HepG2 (cell line): Measurements from ENCODE around the gene SVOP. TPM values are rescaled to one million over a fixed set of nuclear protein-coding genes. Genes with fewer than 3 reads are reported as not detected.
A peak's percentile ranks its signal among the peaks of the same experiment; 100 is the strongest.

ENCODE experiments used
- ATAC-seq: fragments of 200-7000 bp; cut with Tn5 transposase; 3 replicates; pipeline ENCODE4 v1.9.1; 2020; ENCODE audit warnings: mild to moderate bottlenecking, moderate library complexity
- BruUV-seq: library from RNA; stranded (reverse); fragments of 400-500 nt; replicated peaks from 2 replicates; lab custom pipeline; 2021; lab: Mats Ljungman, UMichigan
- CTCF ChIA-PET: fragments of 300-600 bp; formaldehyde crosslinking; extraction: SDS; loops from one replicate; lab custom pipeline; 2021; ENCODE audit warnings: low total read pairs, inconsistent platforms, low intra/inter-chr PET ratio; lab: Yijun Ruan, JAX
- POLR2A ChIA-PET: fragments of 350-600 bp; sonication (Branson Sonifier 250); formaldehyde crosslinking; loops from one replicate; lab custom pipeline; 2020; ENCODE audit warnings: antibody characterized with exemption, inconsistent platforms; lab: Yijun Ruan, JAX
- DNase-seq: peaks from one replicate; pipeline ENCODE4 v3.0.0-alpha.2; 2015; ENCODE audit warnings: low spot score
- FAIRE-seq: peaks from 3 replicates; lab custom pipeline; 2011; peaks lifted over from hg19 to GRCh38; lab: Jason Lieb, UNC
- H2AFZ ChIP-seq: one replicate; pipeline ENCODE4 v1.6.1; 2011; ENCODE audit warnings: low read length, inconsistent platforms
- H3K27ac ChIP-seq: fragments of 300-600 bp; 3 replicates; pipeline ENCODE4 v1.8.0; 2011; ENCODE audit warnings: mixed run types, mild to moderate bottlenecking, mixed read lengths, low read length, inconsistent platforms; ENCODE audit not compliant: insufficient read depth; ENCODE audit errors: extremely low read length
- H3K27me3 ChIP-seq, 2 experiments: fragments of 200-600 bp in 1 of 2; 2 replicates in 1 of 2; 3 replicates in 1 of 2; pipeline versions ENCODE4 v1.6.0 to v1.8.0; 2011; ENCODE audit warnings: low read length in 2 of 2, mild to moderate bottlenecking in 2 of 2, moderate library complexity in 2 of 2, inconsistent platforms in 1 of 2; ENCODE audit not compliant: insufficient read depth in 2 of 2, control insufficient read depth in 1 of 2
- H3K36me3 ChIP-seq, 2 experiments: fragments of 200-600 bp in 1 of 2; replicated peaks in 1 of 2; 2 replicates in 1 of 2; 3 replicates in 1 of 2; pipeline versions ENCODE4 v1.5.1 to v1.8.0; 2011; ENCODE audit warnings: low read length in 2 of 2, inconsistent platforms in 1 of 2; ENCODE audit not compliant: insufficient read depth in 2 of 2, control insufficient read depth in 1 of 2
- H3K4me1 ChIP-seq: 2 replicates; pipeline ENCODE4 v1.5.1; 2012; ENCODE audit warnings: low read length, inconsistent platforms; ENCODE audit not compliant: insufficient read depth
- H3K4me2 ChIP-seq: 2 replicates; pipeline ENCODE4 v1.6.0; 2011; ENCODE audit warnings: low read depth, low read length, inconsistent platforms
- H3K4me3 ChIP-seq, 3 experiments: fragments of 200-600 bp in 1 of 3; sonication (generic), shearing (Covaris generic) in 1 of 3; replicated peaks in 1 of 3; 2 replicates each; pipeline ENCODE4 v1.5.1; 2011 to 2016; ENCODE audit warnings: low read length in 3 of 3, inconsistent platforms in 2 of 3, low read depth in 2 of 3, mild to moderate bottlenecking in 2 of 3, control low read depth in 1 of 3, mixed read lengths in 1 of 3; ENCODE audit not compliant: insufficient read depth in 1 of 3
- H3K79me2 ChIP-seq: one replicate; pipeline ENCODE4 v1.6.1; 2011; ENCODE audit warnings: low read length, inconsistent platforms; ENCODE audit not compliant: insufficient read depth
- H3K9ac ChIP-seq: 2 replicates; pipeline ENCODE4 v1.6.0; 2011; ENCODE audit warnings: mild to moderate bottlenecking, low read depth, low read length, inconsistent platforms; ENCODE audit not compliant: insufficient read depth
- H3K9me3 ChIP-seq: 2 replicates; pipeline ENCODE4 v1.5.1; 2012; ENCODE audit warnings: mild to moderate bottlenecking, low read length
- H4K20me1 ChIP-seq: 2 replicates; pipeline ENCODE4 v1.6.0; 2011; ENCODE audit warnings: inconsistent platforms, mild to moderate bottlenecking, low read length, moderate library complexity; ENCODE audit not compliant: insufficient read depth
- BORCS8-MEF2B ChIP-seq: sonication (generic); formaldehyde crosslinking; IDR thresholded peaks from 2 replicates; pipeline ENCODE4 v1.8.0; 2022; ENCODE audit warnings: mild to moderate bottlenecking, missing genetic modification reagents
- CAMTA2 ChIP-seq: sonication (generic); formaldehyde crosslinking; IDR thresholded peaks from 2 replicates; pipeline ENCODE4 v1.4.0; 2020; ENCODE audit warnings: mild to moderate bottlenecking, missing genetic modification reagents, borderline replicate concordance
- KDM6A ChIP-seq: IDR thresholded peaks from 2 replicates; pipeline ENCODE4 v1.6.1; 2016; ENCODE audit warnings: low read depth
- MAFF ChIP-seq: IDR thresholded peaks from 2 replicates; pipeline ENCODE4 v1.6.1; 2011; ENCODE audit warnings: low read depth, low read length, improper control_type of control experiment
- MAFK ChIP-seq, 2 experiments: IDR thresholded peaks in 1 of 2; conservative IDR thresholded peaks in 1 of 2; 2 replicates each; pipeline ENCODE4 v1.6.1; 2011; ENCODE audit warnings: improper control_type of control experiment in 2 of 2, low read length in 2 of 2
- WGBS: methylation state at CpG from one replicate; pipeline ENCODE4 v1.1.6; 2017; ENCODE audit warnings: low lambda C conversion rate; 5-methylcytosine and 5-hydroxymethylcytosine counted together
- in situ Hi-C: cut with HindIII; loops from 2 replicates; pipeline ENCODE4 v1.10.0; 2017; ENCODE audit warnings: low pct_unique_long_range_greater_than_20kb; ENCODE audit not compliant: extremely low pct_ligation_motif_present
- intact Hi-C: fragments of 100-400 bp; cut with micrococcal nuclease; formaldehyde crosslinking; loops from one replicate; pipeline ENCODE4 v1.10.0; 2022; ENCODE audit not compliant: unreplicated experiment
- polyA plus RNA-seq, 8 experiments: library from polyadenylated mRNA; depleted of rRNA in 3 of 8; stranded (reverse) in 7 of 8; unstranded in 1 of 8; fragments of >200 nt; fragmentation: Illumina TruSeq in 4 of 8; extraction: Trizol in 4 of 8; gene quantifications; 2 replicates each; pipeline versions ENCODE4 v1.2.1 to v1.2.3, GENCODE V29; 2011 to 2016; ENCODE audit warnings: low read depth in 4 of 8, missing spikeins in 1 of 8, mixed read lengths in 1 of 8; ENCODE audit not compliant: insufficient read depth in 1 of 8
- total RNA-seq, 5 experiments: library from RNA; depleted of rRNA; stranded (reverse); fragments of >200 nt; fragmentation: Illumina TruSeq; extraction: Trizol; gene quantifications; 2 replicates each; pipeline ENCODE4 v1.2.3, GENCODE V29; 2016; ENCODE audit warnings: low read depth in 1 of 5
- TF ChIP-seq, protein P1 (sequence below): sonication (generic); formaldehyde crosslinking; IDR thresholded peaks from 2 replicates; pipeline ENCODE4 v1.5.0; 2020; ENCODE audit warnings: mild to moderate bottlenecking, missing genetic modification reagents, borderline replicate concordance
- TF ChIP-seq, protein P2 (sequence below): sonication (generic); formaldehyde crosslinking; IDR thresholded peaks from 2 replicates; pipeline ENCODE4 v1.9.0; 2021; ENCODE audit warnings: missing genetic modification reagents, borderline replicate concordance

Gene SVOP
- total and polyA plus RNA-seq, 2 of the 13 experiments (the other 11 are each of a cell fraction or from before 2014, with no cell fraction given): not detected

DNA sequence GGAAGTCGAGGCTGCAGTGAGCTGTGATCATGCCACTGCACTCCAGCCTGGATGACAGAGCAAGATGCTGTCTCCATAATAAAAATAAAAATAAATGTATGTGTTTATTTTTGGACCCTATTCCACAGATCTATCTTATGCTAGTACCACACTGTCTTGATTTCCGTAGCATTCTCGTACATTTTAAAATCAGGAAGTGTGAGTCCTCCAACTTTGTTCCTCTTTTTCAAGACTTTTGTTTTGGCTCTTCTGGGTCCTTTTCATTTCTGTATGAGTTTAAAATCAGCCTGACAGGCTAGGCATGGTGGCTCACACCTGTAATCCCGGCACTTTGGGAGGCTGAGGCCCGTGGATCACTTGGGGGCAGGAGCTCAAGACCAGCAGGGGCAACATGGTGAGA is 115.1 kb downstream of the SVOP start (continued):
- no peak for TF ChIP-seq BORCS8-MEF2B

DNA sequence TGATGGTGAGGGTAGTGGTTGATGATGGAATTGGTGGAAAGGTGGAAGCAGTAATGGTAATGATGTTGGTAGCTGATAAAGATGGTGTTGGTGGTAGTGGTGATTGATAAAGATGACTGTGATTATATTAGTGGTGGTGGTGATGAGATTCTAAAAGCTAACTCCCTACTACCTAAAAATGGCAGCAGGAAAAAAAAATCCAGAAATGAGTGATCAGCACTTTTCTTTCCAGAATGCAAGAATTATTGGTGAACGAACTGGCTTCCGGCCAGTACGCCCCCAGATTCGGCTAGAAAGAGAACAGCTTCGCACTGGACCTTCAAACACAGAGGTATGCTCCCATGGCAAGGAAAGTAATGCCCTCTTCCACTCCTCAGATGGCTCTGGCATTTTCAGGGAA is 121.7 kb downstream of the SVOP start:
- Histone ChIP-seq H3K79me2 (no peaks in the 10 kb centered on the region), H3K9me3 (no peaks in the 10 kb centered on the region), H4K20me1 (no peaks in the 10 kb centered on the region), H3K36me3 (no peaks in the 10 kb centered on the region), H3K27ac (no peak overlapping the region)
- FAIRE-seq: no peak
- BruUV-seq: no TSS peak
- intact Hi-C loops: no loop called here
- TF ChIP-seq MAFF: 0 out of 2 replicates have a peak, but pooled peaks have one; percentile 8
- no peak for TF ChIP-seq CAMTA2
- peak in 1 of 2 experiments; percentile 63; a peak in 2 of 4 replicates for TF ChIP-seq MAFK (conservative IDR thresholded peaks at IDR 0.05 in 1 of 2, IDR thresholded peaks at IDR 0.05 in 1 of 2; ENCODE audit: low read length in 2 of 2)
- TF ChIP-seq, all 625 proteins: peak for 2
- DNase-seq (no peak), ATAC-seq (no peak)
- no peak overlapping the region for H3K4me3 ChIP-seq
- no peak overlapping the region for H2AFZ ChIP-seq
- in situ Hi-C loops: no loop called here
- no peaks in the 10 kb centered on the region for H3K4me1 ChIP-seq
- H3K27me3 ChIP-seq: no peaks in the 10 kb centered on the region
- no peak overlapping the region for H3K9ac ChIP-seq
- no peak overlapping the region for H3K4me2 ChIP-seq
- CTCF ChIA-PET: no interaction called here
- 74% methylated on average over 5 of the region's 5 CpGs for WGBS
- POLR2A ChIA-PET: no interaction called here

DNA sequence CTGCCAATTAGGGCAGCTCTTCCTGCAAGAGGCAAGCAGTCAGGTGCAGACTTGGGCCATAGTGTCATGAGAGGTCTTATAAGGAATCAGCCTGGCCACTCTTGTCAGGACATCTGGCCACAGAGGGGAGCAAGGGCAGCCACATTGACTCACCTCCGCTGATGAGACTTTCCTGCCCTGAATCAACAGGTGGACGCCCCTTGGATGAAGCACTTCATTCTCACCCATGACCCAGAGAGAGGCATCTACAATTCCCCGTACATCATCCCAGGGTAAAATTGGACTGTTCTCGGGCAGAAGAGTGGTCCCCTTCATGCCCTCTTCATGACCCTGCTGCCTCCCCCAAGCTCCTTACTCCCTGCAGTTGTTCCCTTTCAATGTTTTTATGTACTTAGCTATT is 124.1 kb downstream of the SVOP start:
- Histone ChIP-seq H3K9ac (no peak overlapping the region), H2AFZ (no peak overlapping the region), H3K4me3 (no peak overlapping the region), H3K79me2 (no peaks in the 10 kb centered on the region), H3K27ac (no peak overlapping the region), H3K36me3 (no peaks in the 10 kb centered on the region), H3K4me1 (no peaks in the 10 kb centered on the region), H3K4me2 (no peak overlapping the region), H3K9me3 (no peaks in the 10 kb centered on the region), H3K27me3 (no peaks in the 10 kb centered on the region), H4K20me1 (no peaks in the 10 kb centered on the region)
- BruUV-seq: no TSS peak
- TF ChIP-seq, protein P1, sequence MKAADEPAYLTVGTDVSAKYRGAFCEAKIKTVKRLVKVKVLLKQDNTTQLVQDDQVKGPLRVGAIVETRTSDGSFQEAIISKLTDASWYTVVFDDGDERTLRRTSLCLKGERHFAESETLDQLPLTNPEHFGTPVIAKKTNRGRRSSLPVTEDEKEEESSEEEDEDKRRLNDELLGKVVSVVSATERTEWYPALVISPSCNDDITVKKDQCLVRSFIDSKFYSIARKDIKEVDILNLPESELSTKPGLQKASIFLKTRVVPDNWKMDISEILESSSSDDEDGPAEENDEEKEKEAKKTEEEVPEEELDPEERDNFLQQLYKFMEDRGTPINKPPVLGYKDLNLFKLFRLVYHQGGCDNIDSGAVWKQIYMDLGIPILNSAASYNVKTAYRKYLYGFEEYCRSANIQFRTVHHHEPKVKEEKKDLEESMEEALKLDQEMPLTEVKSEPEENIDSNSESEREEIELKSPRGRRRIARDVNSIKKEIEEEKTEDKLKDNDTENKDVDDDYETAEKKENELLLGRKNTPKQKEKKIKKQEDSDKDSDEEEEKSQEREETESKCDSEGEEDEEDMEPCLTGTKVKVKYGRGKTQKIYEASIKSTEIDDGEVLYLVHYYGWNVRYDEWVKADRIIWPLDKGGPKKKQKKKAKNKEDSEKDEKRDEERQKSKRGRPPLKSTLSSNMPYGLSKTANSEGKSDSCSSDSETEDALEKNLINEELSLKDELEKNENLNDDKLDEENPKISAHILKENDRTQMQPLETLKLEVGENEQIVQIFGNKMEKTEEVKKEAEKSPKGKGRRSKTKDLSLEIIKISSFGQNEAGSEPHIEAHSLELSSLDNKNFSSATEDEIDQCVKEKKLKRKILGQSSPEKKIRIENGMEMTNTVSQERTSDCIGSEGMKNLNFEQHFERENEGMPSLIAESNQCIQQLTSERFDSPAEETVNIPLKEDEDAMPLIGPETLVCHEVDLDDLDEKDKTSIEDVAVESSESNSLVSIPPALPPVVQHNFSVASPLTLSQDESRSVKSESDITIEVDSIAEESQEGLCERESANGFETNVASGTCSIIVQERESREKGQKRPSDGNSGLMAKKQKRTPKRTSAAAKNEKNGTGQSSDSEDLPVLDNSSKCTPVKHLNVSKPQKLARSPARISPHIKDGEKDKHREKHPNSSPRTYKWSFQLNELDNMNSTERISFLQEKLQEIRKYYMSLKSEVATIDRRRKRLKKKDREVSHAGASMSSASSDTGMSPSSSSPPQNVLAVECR: no peak
- TF ChIP-seq, protein P2, sequence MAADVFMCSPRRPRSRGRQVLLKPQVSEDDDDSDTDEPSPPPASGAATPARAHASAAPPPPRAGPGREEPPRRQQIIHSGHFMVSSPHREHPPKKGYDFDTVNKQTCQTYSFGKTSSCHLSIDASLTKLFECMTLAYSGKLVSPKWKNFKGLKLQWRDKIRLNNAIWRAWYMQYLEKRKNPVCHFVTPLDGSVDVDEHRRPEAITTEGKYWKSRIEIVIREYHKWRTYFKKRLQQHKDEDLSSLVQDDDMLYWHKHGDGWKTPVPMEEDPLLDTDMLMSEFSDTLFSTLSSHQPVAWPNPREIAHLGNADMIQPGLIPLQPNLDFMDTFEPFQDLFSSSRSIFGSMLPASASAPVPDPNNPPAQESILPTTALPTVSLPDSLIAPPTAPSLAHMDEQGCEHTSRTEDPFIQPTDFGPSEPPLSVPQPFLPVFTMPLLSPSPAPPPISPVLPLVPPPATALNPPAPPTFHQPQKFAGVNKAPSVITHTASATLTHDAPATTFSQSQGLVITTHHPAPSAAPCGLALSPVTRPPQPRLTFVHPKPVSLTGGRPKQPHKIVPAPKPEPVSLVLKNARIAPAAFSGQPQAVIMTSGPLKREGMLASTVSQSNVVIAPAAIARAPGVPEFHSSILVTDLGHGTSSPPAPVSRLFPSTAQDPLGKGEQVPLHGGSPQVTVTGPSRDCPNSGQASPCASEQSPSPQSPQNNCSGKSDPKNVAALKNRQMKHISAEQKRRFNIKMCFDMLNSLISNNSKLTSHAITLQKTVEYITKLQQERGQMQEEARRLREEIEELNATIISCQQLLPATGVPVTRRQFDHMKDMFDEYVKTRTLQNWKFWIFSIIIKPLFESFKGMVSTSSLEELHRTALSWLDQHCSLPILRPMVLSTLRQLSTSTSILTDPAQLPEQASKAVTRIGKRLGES (CRISPR knock-in tag): no peak
- TF ChIP-seq KDM6A (CRISPR knock-in tag): no peak
- ATAC-seq (no peak), FAIRE-seq (no peak), DNase-seq (no peak)
- intact Hi-C loops (no loop called here), in situ Hi-C loops (no loop called here)
- 25% methylated on average over 4 of the region's 4 CpGs for WGBS
- CTCF ChIA-PET: no interaction called here
- POLR2A ChIA-PET: no interaction called here
